ENCODE results near the gene INPP5F. TPM values are rescaled to one million over a fixed set of nuclear protein-coding genes. Genes with fewer than 3 reads are reported as not detected.

Gene INPP5F
- total and polyA plus RNA-seq, 2 of the 13 experiments (the other 11 are each of a cell fraction or from before 2014, with no cell fraction given), result 12.5 to 15.7 TPM

DNA sequence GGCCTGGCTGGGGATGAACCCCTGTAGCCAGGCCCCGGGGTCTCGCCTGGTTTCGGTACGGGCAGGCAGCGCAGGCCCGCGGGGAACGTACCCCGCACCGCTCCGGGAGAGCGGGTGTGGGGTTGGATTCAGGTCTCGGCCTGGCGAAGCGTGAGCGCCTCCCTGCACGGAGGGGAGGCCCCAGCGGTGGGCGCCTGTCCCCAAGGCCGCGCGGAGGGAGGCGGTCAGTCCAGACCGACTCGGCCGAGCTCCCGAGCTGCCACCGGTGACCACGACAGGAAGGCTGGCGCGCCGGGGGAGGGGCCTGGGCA is 378 bp upstream of the INPP5F start (continued):
- TF ChIP-seq, protein P1, sequence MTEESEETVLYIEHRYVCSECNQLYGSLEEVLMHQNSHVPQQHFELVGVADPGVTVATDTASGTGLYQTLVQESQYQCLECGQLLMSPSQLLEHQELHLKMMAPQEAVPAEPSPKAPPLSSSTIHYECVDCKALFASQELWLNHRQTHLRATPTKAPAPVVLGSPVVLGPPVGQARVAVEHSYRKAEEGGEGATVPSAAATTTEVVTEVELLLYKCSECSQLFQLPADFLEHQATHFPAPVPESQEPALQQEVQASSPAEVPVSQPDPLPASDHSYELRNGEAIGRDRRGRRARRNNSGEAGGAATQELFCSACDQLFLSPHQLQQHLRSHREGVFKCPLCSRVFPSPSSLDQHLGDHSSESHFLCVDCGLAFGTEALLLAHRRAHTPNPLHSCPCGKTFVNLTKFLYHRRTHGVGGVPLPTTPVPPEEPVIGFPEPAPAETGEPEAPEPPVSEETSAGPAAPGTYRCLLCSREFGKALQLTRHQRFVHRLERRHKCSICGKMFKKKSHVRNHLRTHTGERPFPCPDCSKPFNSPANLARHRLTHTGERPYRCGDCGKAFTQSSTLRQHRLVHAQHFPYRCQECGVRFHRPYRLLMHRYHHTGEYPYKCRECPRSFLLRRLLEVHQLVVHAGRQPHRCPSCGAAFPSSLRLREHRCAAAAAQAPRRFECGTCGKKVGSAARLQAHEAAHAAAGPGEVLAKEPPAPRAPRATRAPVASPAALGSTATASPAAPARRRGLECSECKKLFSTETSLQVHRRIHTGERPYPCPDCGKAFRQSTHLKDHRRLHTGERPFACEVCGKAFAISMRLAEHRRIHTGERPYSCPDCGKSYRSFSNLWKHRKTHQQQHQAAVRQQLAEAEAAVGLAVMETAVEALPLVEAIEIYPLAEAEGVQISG (CRISPR knock-in tag; IDR thresholded peaks at IDR 0.05), result no peak
- TF ChIP-seq ZNF432 (CRISPR knock-in tag; IDR thresholded peaks at IDR 0.05; ENCODE audit: borderline replicate concordance) (no peak), MYC (CRISPR knock-in tag; IDR thresholded peaks at IDR 0.05; ENCODE audit: borderline replicate concordance) (peak; percentile 63; the same call in 1 of the 2 replicates), ATF7-NPFF (CRISPR knock-in tag; IDR thresholded peaks at IDR 0.05; ENCODE audit: low read depth) (0 out of 2 replicates have a peak, but pooled peaks have one; percentile 53), HES4 (CRISPR knock-in tag; IDR thresholded peaks at IDR 0.05; ENCODE audit: borderline replicate concordance) (no peak), ZNF768 (CRISPR knock-in tag; IDR thresholded peaks at IDR 0.05) (peak; percentile 53), ZBTB43 (CRISPR knock-in tag; conservative IDR thresholded peaks at IDR 0.05) (no peak; the same call in 1 of the 2 replicates), ZNF672 (CRISPR knock-in tag; IDR thresholded peaks at IDR 0.05) (no peak), CERS6 (CRISPR knock-in tag; IDR thresholded peaks at IDR 0.05) (no peak)
- TF ChIP-seq, protein P2, sequence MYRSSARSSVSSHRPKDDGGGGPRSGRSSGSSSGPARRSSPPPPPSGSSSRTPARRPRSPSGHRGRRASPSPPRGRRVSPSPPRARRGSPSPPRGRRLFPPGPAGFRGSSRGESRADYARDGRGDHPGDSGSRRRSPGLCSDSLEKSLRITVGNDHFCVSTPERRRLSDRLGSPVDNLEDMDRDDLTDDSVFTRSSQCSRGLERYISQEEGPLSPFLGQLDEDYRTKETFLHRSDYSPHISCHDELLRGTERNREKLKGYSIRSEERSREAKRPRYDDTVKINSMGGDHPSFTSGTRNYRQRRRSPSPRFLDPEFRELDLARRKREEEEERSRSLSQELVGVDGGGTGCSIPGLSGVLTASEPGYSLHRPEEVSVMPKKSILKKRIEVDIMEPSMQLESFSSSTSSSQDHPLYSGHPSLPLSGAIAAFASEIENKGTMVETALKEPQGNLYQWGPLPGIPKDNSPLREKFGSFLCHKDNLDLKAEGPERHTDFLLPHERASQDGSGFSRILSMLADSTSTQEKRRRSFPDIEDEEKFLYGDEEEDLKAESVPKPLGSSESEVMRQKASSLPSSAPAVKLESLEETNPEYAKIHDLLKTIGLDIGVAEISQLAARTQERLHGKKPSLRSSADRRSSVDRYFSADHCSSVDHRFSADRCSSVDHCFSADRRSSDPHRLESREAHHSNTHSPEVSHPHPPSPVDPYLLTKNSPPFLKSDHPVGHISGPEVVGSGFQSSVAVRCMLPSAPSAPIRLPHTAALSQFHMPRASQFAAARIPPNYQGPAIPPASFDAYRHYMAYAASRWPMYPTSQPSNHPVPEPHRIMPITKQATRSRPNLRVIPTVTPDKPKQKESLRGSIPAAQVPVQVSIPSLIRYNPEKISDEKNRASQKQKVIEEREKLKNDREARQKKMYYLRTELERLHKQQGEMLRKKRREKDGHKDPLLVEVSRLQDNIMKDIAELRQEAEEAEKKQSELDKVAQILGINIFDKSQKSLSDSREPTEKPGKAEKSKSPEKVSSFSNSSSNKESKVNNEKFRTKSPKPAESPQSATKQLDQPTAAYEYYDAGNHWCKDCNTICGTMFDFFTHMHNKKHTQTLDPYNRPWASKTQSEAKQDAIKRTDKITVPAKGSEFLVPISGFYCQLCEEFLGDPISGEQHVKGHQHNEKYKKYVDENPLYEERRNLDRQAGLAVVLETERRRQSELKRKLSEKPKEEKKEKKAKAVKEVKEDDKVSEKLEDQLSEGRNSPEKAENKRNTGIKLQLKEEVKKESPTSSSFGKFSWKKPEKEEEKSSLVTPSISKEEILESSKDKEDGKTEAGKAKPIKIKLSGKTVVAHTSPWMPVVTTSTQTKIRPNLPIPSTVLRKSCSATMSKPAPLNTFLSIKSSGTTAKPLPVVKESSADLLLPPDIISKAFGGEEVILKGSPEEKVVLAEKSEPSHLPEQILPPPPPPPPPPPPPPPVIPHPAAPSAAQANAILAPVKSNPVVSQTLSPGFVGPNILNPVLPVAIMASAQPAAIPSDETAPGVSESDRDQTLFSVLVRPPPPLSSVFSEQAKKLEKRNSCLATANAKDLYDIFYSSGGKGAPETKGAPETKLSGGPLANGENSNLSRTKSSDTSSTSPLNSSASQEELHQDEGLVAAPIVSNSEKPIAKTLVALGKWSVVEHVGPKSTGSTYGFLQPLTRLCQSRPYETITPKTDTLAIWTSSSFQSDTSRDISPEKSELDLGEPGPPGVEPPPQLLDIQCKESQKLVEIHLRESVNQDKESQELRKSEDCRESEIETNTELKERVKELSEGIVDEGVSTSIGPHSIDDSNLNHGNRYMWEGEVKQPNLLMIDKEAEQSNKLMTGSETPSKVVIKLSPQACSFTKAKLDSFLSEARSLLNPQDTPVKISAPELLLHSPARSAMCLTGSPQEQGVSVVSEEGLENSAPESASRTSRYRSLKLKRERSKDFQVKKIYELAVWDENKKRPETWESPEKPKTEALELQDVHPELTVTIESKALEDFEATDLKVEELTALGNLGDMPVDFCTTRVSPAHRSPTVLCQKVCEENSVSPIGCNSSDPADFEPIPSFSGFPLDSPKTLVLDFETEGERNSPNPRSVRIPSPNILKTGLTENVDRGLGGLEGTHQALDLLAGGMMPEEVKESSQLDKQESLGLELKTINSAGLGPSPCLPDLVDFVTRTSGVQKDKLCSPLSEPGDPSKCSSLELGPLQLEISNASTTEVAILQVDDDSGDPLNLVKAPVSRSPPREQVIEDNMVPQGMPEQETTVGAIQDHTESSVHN (CRISPR knock-in tag; IDR thresholded peaks at IDR 0.05), result no peak
- TF ChIP-seq, protein P3, sequence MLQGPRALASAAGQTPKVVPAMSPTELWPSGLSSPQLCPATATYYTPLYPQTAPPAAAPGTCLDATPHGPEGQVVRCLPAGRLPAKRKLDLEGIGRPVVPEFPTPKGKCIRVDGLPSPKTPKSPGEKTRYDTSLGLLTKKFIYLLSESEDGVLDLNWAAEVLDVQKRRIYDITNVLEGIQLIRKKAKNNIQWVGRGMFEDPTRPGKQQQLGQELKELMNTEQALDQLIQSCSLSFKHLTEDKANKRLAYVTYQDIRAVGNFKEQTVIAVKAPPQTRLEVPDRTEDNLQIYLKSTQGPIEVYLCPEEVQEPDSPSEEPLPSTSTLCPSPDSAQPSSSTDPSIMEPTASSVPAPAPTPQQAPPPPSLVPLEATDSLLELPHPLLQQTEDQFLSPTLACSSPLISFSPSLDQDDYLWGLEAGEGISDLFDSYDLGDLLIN (CRISPR knock-in tag; IDR thresholded peaks at IDR 0.05; ENCODE audit: borderline replicate concordance), result peak; percentile 49; the same call in 1 of the 2 replicates
- TF ChIP-seq, protein P4, sequence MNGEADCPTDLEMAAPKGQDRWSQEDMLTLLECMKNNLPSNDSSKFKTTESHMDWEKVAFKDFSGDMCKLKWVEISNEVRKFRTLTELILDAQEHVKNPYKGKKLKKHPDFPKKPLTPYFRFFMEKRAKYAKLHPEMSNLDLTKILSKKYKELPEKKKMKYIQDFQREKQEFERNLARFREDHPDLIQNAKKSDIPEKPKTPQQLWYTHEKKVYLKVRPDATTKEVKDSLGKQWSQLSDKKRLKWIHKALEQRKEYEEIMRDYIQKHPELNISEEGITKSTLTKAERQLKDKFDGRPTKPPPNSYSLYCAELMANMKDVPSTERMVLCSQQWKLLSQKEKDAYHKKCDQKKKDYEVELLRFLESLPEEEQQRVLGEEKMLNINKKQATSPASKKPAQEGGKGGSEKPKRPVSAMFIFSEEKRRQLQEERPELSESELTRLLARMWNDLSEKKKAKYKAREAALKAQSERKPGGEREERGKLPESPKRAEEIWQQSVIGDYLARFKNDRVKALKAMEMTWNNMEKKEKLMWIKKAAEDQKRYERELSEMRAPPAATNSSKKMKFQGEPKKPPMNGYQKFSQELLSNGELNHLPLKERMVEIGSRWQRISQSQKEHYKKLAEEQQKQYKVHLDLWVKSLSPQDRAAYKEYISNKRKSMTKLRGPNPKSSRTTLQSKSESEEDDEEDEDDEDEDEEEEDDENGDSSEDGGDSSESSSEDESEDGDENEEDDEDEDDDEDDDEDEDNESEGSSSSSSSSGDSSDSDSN (CRISPR knock-in tag; IDR thresholded peaks at IDR 0.05), result peak; percentile 99
